Chondrocyte (in vitro differentiated cells): ENCODE results near the gene ABI3. TPM values are rescaled to one million over a fixed set of nuclear protein-coding genes. Genes with fewer than 3 reads are reported as not detected.

Experiments
- DNase-seq: peaks from one replicate; pipeline ENCODE4 v3.0.0; 2021; ENCODE audit warnings: mixed read lengths, low spot score
- H3K27ac Mint-ChIP-seq: one replicate; pipeline ENCODE4 v1.8.0; 2021; ENCODE audit warnings: mild to moderate bottlenecking, moderate library complexity, mixed read lengths; ENCODE audit not compliant: unreplicated experiment
- H3K27me3 Mint-ChIP-seq: 2 replicates; pipeline ENCODE4 v1.8.0; 2021; ENCODE audit warnings: low read depth, mixed read lengths
- H3K36me3 Mint-ChIP-seq: 2 replicates; pipeline ENCODE4 v1.8.0; 2021; ENCODE audit warnings: low read depth, mixed read lengths
- H3K4me1 Mint-ChIP-seq: 2 replicates; pipeline ENCODE4 v1.8.0; 2021; ENCODE audit warnings: low read depth, mild to moderate bottlenecking, mixed read lengths
- H3K4me3 Mint-ChIP-seq: one replicate; pipeline ENCODE4 v1.8.0; 2021; ENCODE audit warnings: mild to moderate bottlenecking, moderate library complexity, mixed read lengths; ENCODE audit not compliant: unreplicated experiment
- H3K9me3 Mint-ChIP-seq: 2 replicates; pipeline ENCODE4 v1.8.0; 2021; ENCODE audit warnings: low read depth, mixed read lengths
- CTCF ChIP-seq: fragments of 200-600 bp; sonication (generic); IDR thresholded peaks from 2 replicates; pipeline ENCODE4 v1.5.0; 2021; ENCODE audit warnings: antibody characterized with exemption, mild to moderate bottlenecking, moderate library complexity
- total RNA-seq: library from RNA; stranded (reverse); gene quantifications from 3 replicates; pipeline ENCODE4 v1.2.1, GENCODE V29; 2021

Gene ABI3
- total RNA-seq, 1 donor from 2014 or later: not detected

- DNase-seq: no peak
- no peak overlapping the region for H3K4me3 Mint-ChIP-seq
- H3K9me3 Mint-ChIP-seq: no peaks in the 10 kb centered on the region
- H3K36me3 Mint-ChIP-seq: no peaks in the 10 kb centered on the region
- H3K27me3 Mint-ChIP-seq: peaks cover 14% of the 10 kb centered on the region
- H3K27ac Mint-ChIP-seq: no peak overlapping the region
- H3K4me1 Mint-ChIP-seq: peaks cover 3% of the 10 kb centered on the region
- no peak for TF ChIP-seq CTCF
These were observed 7.3 kb downstream of the ABI3 start for GRCh38 chr17:49217651-49218413.

- no peak overlapping the region for H3K4me3 Mint-ChIP-seq
- H3K27ac Mint-ChIP-seq: no peak overlapping the region
- TF ChIP-seq CTCF: peak; percentile 22
- H3K27me3 Mint-ChIP-seq: peaks cover 25% of the 10 kb centered on the region
- no peaks in the 10 kb centered on the region for H3K36me3 Mint-ChIP-seq
- DNase-seq: no peak
- no peaks in the 10 kb centered on the region for H3K9me3 Mint-ChIP-seq
- peaks cover 12% of the 10 kb centered on the region for H3K4me1 Mint-ChIP-seq
These were observed 8.7 kb downstream of the ABI3 start for GRCh38 chr17:49218941-49219913.

DNA sequence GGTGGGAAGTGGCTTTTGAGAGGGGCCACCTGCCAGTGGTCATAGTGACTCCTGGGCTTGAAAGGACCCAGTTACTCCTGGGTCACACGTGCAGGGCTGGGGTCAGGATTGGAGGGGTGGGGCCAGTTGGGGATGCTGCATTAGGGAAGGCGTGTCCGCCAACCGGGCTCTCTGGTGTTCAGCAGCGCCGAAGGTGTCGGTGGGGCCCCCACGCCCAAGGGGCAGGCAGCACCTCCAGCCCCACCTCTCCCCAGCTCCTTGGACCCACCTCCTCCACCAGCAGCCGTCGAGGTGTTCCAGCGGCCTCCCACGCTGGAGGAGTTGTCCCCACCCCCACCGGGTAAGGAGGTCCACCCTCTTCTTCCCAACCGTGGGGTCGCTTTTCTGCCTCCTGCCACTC is 9.5 kb downstream of the ABI3 start:
- H3K27me3 Mint-ChIP-seq: peaks cover 30% of the 10 kb centered on the region
- H3K9me3 Mint-ChIP-seq: no peaks in the 10 kb centered on the region

GRCh38 chr17:49223168-49223516 is 12.6 kb downstream of the ABI3 start:
- Mint-ChIP-seq H3K27me3 (peaks cover 52% of the 10 kb centered on the region), H3K9me3 (no peaks in the 10 kb centered on the region), H3K4me3 (no peak overlapping the region), H3K27ac (no peak overlapping the region), H3K4me1 (peaks cover 12% of the 10 kb centered on the region), H3K36me3 (no peaks in the 10 kb centered on the region)
- TF ChIP-seq CTCF: no peak
- DNase-seq: no peak

More for the DNA sequence above, 9.5 kb downstream of the ABI3 start:
- Mint-ChIP-seq H3K4me3 (no peak overlapping the region), H3K36me3 (no peaks in the 10 kb centered on the region), H3K27ac (no peak overlapping the region), H3K4me1 (peaks cover 12% of the 10 kb centered on the region)
- DNase-seq: no peak
- no peak for TF ChIP-seq CTCF

GRCh38 chr17:49223517-49224197 is 13.2 kb downstream of the ABI3 start:
- TF ChIP-seq CTCF: peak; percentile 89
- Mint-ChIP-seq H3K36me3 (no peaks in the 10 kb centered on the region), H3K9me3 (no peaks in the 10 kb centered on the region), H3K27ac (no peak overlapping the region), H3K27me3 (peaks cover 53% of the 10 kb centered on the region), H3K4me3 (peak overlapping the region; percentile 51), H3K4me1 (peaks cover 12% of the 10 kb centered on the region)
- DNase-seq: no peak
